ENCODE data around the gene C22orf31. TPM values are rescaled to one million over a fixed set of nuclear protein-coding genes. Genes with fewer than 3 reads are reported as not detected.

The C22orf31 gene
- total and polyA plus RNA-seq, 2 donors (not counting 3 experiments of a cell fraction or from before 2014, with no cell fraction given): not detected

- Histone ChIP-seq H3K9ac (replicated peaks; ENCODE audit: extremely low read depth, insufficient read depth, low read length) (no peak overlapping the region), H3K27ac (ENCODE audit: insufficient read depth, low read depth, low read length) (no peak overlapping the region), H3K4me2 (ENCODE audit: insufficient read depth, low read length) (no peak overlapping the region), H3K4me1 (ENCODE audit: control insufficient read depth, extremely low read depth, insufficient read depth, low read length) (no peaks in the 10 kb centered on the region), H3K27me3 (ENCODE audit: control insufficient read depth in 2 of 2, insufficient read depth in 2 of 2, low read length in 2 of 2) (peaks cover 2 to 6% of the 10 kb centered on the region in 2 experiments), H3K36me3 (ENCODE audit: control insufficient read depth in 2 of 2, extremely low read depth in 1 of 2, insufficient read depth in 2 of 2, low read length in 2 of 2) (no peaks in the 10 kb centered on the region), H3K9me1 (replicated peaks; ENCODE audit: control insufficient read depth, extremely low read depth, insufficient read depth, low read length) (no peaks in the 10 kb centered on the region), H4K20me1 (replicated peaks; ENCODE audit: control insufficient read depth, extremely low read depth, insufficient read depth, low read length) (no peaks in the 10 kb centered on the region), H3K79me2 (ENCODE audit: control insufficient read depth, insufficient read depth, low read length) (no peaks in the 10 kb centered on the region), H2AFZ (ENCODE audit: low read depth, low read length) (no peak overlapping the region), H3K4me3 (replicated peaks in 1 of 3; ENCODE audit: insufficient read depth in 1 of 3, low read depth in 1 of 3, low read length in 3 of 3) (no peak overlapping the region), H3K9me3 (replicated peaks; ENCODE audit: control insufficient read depth, insufficient read depth, low read length) (no peaks in the 10 kb centered on the region)
- intact Hi-C loops (cut with micrococcal nuclease): no loop called here
- TF ChIP-seq MAX (IDR thresholded peaks at IDR 0.05; ENCODE audit: insufficient read depth, insufficient read length) (no peak), POLR2A (IDR thresholded peaks at IDR 0.05; ENCODE audit: low read depth, low read length) (no peak), MYC (IDR thresholded peaks at IDR 0.05; ENCODE audit: low read depth, low read length) (no peak), JUN (IDR thresholded peaks at IDR 0.05; ENCODE audit: borderline replicate concordance, insufficient read depth, insufficient read length, low read depth) (no peak), POLR2AphosphoS5 (IDR thresholded peaks at IDR 0.05; ENCODE audit: insufficient read depth, low read depth, low read length) (no peak), CTCF (IDR thresholded peaks at IDR 0.05; ENCODE audit: extremely low read depth in 1 of 2, insufficient read depth in 1 of 2, low read depth in 1 of 2, low read length in 2 of 2) (no peak), GATA2 (IDR thresholded peaks at IDR 0.05; ENCODE audit: insufficient read depth, insufficient read length, low read depth, low read length) (no peak), EZH2 (IDR thresholded peaks at IDR 0.05; ENCODE audit: borderline replicate concordance, low read depth, low read length, severe bottlenecking) (no peak), FOS (IDR thresholded peaks at IDR 0.05; ENCODE audit: borderline replicate concordance, insufficient read depth, low read length) (no peak)
- BruUV-seq (replicated peaks): no TSS peak
- DNase-seq (ENCODE audit: low read depth, low spot score) (no peak), FAIRE-seq (no peak)
- dilution Hi-C loops (cut with MboI; ENCODE audit: extremely low pct_ligation_motif_present, low sequenced_read_pairs): no loop called here
- POLR2A ChIA-PET: no interaction called here
- CTCF ChIA-PET: interaction anchor here (1.4 kb wide), 1 partner anchor 9 kb away, joined by 6 read pairs; the partner anchor contains the start of gene KREMEN1
Observed at GRCh38 chr22:29081517-29082236, 20.0 kb upstream of the C22orf31 start.
